Stimulated activated CD4-positive, alpha-beta T cell treated with anti-CD3 and anti-CD28 coated beads, TNF-alpha, amount 100 ng/mL, for 1 hour (primary cell): ENCODE results near the gene GSTM2.
"Not testable (repeated sequence)": the region's sequence is repeated elsewhere in the genome, so short reads cannot be mapped to it uniquely, and the experiment has no call there.

Experiments used
- DNase-seq, 3 donors: peaks; one replicate each; pipeline ENCODE4 v3.0.0-alpha.2; 2020; ENCODE audit warnings: low read depth in 3 of 3, low spot score in 1 of 3

GSTM2 gene

DNA sequence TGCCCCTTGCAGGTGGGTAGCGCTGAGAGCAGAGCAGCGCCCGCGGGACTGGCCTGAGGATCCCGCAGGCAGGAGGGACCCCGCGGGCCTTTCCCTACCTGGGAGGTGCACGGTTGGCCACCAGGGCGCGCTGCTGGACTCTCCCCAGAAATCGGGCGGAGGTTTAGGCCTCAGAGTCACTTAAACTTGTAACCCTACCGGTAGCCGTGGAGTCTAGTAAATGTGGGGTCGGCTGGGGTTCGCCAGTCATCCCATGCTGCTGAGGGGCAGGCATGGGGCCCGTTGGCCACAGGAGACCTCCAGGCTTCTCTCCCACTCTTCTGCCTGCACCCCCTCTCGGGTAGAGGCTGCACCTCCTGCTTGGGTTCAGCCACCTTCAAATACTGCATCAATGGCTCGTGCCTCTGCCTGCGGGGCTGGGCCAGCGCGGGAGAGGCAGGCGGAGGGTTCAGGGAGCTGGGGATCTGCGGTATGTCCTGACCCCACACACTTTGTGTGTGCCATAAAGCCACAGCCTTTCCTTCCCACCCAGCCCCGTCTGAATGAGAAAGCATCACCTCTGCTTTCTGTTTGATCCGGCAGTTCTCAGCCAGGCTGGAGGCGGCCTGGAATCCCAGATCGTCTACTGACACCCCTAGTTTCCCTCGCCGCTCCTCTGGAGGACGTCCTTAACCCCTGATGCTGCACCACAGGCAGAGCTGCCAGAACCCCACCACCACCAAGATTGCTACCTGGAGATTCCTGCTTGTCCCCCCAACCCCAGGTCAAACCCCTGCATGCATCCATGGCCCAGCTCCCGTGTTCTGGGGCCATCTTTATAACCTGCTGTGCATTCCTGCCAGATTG, 24.2 kb upstream of the GSTM2 start:
- peak; percentile 62 to 81 (median 73) for DNase-seq

DNA sequence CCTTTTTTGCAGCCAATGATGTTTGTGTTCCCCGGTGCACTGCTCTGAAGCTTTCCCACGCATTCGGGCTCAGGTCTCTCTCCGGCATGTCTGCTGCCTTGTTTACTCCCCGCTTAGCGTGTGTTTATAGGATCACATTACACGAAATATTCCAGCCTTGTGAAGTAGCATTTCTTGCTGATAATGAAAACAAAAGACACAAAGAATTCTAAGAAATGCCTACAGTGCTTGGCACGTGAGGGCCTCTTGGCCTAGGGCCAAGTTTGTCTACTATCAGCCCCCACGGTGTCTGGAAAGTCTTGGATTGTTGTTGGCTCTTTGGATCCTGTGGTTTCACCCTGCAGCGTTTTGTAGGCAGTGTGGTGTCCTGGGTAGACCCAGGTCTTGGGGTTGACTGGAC, 23.2 kb upstream of the GSTM2 start:
- no peak for DNase-seq

DNA sequence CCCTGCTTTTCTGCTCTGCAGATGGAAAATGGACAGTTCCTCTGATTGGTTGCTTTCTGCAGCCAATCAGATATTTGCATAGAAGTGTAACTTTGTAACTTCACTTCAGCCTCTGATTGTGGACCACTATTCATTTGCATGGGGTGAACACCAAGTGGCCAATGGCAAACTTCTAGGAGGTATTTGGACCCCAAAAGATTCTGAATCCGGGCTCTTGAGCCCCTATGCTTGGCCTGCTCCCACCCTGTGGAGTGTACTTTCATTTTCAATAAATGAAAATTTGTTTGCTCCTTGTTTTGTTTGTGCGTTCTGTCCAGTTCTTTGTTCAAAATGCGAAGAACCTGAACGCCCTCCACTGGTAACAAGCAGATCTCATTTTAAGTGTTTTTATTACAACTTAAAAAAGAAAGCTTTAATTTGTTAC, 18.4 kb upstream of the GSTM2 start:
- no peak for DNase-seq

DNA sequence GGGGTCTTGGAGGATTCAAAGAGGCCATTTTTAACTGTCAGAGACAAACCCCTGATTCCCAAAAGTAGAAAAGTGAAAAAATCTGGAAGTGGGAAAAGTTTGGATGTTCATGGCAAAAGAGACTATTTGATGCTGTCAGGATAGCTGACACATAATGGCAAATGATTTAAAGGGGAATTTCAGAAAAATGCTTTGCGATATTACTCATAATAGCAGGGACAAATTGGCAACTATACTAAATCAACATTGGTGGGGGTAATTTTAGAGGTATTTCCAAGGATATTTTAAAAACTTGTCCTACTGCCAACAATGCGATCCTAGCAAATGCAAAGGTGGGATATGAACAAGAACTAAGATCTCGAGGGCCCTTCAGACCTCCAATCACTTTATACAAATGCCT, 17.2 kb upstream of the GSTM2 start:
- no peak for DNase-seq

DNA sequence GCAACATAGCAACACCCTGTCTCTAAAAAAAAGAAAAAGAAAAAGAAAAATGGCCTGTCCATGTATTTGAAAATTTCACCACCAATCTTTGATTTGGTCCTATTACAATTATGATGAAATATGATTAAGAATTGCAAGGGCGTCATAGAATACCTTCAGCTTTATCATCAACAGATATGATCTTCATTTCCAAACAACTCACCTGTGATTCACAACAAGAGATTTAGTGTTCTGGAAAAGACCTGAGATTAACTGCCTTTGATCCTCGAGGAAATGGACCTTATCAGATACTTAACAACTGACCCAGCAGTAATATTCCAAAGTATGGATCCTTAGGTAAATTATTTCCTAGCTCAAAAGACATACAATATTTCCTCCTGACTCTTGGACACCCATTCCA, 15.5 kb upstream of the GSTM2 start:
- DNase-seq = no peak

DNA sequence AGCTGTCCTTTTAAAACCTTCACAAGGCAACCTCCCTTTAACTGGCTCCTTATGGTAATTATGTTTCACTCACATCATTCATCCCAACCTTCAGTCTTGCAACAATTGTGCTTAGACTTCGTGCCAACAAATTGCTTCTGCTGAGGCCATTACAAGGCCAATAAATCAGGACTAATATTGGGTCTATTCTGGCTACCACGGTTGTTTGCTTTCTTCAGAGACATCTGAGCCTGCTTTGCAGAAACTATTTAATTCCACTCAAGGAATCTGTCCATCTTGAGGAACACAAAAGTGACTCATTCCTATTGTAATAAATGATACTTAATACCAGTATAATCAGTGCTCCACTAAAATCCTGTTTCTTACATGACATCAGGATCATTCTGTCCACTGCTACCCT, 14.6 kb upstream of the GSTM2 start:
- no peak for DNase-seq

DNA sequence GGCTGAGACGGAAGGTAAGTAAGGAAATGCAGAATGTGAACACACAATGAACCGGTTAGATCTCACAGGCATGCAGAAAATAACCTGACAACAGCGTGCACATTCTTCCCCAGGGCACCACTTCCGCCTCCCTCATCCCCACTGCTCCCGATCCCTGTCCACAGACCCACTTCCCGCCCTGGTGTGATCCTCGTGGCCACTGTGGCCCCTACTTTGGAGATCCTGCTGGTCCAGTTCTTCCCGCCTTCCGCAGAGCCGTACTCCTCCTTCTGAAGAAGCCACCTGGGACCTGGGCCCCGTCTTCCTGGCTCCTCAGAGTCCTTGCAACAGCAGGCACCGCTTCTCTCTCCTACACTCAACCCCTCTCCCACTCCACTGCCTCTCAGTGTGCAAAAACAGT, 13.3 kb upstream of the GSTM2 start:
- DNase-seq = no peak

DNA sequence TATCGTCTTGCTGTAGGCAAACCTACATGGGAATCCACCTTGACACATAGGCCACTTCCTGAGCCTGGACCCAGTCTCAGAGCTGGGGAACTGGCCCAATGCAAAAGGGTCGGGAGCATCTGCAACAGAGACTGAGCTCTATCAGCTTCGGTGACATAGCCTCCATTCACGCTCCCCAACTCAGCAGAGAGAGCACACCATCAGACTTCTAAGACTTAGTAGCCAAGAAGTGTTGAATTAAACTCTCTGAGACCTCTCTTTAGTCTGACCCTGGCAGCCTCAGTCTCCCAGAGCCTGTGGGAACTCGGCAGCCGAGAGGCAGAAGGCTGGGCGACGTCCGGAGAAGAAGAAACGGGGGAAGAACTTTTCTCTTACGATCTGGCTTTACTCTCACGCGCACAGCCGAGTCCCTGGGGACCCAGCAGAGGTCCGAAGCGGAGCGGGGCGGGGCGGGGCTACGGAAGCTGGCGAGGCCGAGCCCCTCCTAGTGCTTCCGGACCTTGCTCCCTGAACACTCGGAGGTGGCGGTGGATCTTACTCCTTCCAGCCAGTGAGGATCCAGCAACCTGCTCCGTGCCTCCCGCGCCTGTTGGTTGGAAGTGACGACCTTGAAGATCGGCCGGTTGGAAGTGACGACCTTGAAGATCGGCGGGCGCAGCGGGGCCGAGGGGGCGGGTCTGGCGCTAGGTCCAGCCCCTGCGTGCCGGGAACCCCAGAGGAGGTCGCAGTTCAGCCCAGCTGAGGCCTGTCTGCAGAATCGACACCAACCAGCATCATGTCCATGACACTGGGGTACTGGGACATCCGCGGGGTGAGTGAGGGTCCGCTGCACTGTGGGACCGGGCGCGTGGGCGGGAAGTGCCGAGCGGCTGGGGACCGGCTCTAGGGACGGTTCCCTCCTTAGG, 12.0 kb upstream of the GSTM2 start, which contains the start of gene GSTM4:
Gene GSTM4, plus strand, starts transcription at position 485 of the 905 bp plus-strand sequence. Its CDS starts 291 bp downstream, at position 776.
- DNase-seq = peak in 2 of 3 donors; percentile 8 to 54

DNA sequence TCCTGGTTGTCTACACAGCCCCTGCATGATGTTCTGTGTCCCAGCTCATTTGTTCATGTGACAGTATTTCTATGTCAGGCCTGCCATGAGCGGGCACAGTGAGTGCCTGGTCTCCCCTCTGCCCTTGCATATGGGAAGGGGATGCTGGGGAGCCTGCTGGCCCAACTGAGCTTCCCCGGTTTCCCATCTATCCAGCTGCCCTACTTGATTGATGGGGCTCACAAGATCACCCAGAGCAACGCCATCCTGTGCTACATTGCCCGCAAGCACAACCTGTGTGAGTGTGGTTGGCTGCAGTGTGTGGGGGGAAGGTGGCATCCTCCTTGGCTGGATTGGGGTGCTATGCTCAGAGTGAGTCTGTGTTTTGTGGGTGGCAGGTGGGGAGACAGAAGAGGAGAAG, 10.5 kb upstream of the GSTM2 start:
- DNase-seq = no peak

DNA sequence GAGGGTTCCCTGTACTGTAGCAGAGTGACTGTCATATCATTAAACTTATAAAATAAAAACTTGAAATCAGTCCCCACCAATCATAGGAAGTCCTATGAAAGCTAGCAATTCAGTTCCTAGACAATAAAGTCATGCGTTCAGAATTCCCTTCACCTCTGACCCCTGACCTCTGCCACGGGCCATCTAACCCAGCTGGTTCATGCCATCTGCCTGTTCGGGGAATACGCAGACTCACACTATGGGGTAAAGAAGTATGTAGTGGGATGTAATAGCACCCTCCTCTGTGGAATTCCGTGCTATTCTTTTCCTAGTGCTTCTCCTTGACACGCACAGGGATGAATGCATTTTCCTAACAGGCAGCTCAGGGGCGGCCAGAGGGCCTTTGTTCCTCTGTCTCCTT, 9.9 kb upstream of the GSTM2 start:
- DNase-seq = no peak

DNA sequence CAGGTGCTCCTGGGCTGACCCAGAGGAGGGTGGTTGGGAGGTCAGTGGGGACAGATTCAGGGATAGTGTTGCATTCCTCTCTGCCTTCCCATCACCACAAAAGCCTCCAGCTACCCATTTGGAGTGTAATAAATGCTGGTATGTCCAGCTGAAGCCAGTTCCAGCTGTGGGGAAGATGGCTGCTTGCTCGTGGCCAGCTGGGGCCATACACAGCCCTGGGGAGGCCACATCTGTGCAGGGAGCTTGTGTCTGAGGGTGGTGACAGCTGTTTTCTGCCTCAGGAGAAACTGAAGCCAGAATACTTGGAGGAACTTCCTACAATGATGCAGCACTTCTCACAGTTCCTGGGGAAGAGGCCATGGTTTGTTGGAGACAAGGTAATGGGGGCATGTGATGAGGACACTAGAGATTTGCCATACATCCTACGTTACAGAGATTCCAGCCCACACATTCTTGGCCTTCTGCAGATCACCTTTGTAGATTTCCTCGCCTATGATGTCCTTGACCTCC, 9.3 kb upstream of the GSTM2 start:
- DNase-seq = no peak

DNA sequence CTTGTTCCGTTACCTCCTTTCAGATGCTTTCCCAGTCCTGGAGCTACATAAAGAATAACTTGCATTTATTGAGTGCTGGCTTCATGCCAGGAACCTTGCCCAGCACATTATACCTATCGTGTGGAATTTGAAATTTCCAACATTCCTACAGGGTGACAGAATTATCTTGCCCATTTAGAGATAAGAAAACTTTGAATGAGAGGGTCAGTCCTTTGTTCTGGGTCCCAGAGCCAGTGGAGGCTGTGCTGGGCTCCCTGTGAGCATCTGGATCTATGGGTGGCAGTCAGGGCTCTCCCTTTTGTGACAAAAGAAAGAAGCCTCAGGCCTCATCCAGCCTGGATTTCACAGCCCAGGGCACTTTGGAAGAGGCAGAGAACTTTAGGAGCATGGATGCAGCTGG, 8.7 kb upstream of the GSTM2 start:
- DNase-seq = no peak

DNA sequence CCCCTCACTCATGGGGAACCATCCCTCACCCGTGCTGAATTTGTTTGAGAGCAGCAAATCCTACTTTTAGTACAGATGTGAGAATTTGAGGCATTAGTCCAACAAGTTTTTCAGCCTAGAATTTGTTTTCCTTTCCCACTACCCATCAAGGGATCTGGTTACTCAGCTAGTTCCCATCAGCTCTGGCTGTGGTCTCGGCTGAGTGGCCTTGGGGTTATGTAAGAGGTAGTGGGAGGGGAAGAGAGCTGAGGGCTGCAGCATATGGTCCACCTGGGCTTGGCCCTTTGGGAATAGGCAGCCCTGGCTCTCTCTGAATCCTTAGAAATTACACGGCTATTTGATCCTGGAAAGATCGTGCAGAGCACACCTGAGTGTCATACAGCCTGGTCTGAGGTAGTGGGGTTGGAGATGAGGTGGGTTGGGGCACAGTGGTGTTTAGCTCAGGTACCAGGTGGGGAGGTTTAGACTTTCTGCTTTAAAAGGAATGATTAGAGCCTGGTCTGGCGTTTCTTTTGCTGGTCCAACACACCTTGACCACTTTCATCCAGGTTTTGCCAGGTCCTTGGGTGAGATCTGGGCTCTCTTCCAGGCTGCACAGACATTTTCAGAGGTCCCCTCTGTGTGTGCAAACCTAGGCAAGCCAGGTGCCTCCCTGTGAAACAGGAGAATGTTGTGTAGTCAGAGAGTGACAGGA, 7.7 kb upstream of the GSTM2 start:
- DNase-seq = no peak

DNA sequence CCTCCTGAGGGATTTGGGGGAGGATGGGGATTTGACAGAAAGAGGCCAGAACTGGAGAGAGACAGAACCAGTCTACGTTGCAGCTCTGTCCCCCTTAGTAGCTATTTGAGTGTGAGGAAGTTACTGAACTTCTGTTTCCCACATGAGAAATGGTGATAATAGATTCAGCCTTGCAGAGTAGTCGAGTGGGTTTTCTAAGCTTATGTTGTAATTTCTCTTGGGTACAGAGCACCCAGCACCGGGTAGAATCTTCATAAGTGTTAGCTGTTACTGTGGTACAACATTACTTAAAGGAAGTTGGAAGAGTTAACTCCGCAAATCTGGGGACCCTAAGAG, 7.2 kb upstream of the GSTM2 start:
- DNase-seq = not testable (repeated sequence)

DNA sequence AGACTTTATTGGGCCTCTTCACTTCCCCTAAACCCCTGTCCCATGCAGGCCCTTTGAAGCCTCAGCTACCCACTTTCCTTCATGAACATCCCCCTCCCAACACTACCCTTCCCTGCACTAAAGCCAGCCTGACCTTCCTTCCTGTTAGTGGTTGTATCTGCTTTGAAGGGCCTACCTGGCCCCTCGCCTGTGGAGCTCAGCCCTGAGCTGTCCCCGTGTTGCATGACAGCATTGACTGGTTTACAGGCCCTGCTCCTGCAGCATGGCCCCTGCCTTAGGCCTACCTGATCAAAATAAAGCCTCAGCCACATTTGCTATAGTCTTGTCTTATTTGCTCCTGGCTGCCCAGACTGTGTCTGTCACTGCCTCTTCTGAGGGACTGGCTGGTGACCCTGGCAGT, 6.5 kb upstream of the GSTM2 start:
- no peak for DNase-seq

DNA sequence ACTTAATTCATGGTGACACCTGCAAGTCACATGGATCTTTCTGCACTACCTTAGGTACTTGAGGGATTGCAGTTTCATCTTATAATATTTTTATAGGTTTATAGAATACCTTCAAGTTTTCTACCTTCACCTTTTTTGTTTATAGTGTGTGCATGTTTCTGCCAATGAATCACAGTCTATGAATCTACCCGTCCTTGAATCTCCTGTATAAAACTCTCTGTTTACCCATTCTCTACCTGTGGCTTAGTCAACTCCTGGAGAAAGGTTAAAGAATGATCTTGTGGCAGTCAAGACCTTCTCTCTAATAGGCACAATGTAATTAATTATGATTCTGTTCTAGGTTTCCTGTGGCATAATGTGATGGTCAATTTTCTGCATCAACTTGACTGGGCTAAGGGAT, 3.2 kb upstream of the GSTM2 start:
- DNase-seq = no peak

DNA sequence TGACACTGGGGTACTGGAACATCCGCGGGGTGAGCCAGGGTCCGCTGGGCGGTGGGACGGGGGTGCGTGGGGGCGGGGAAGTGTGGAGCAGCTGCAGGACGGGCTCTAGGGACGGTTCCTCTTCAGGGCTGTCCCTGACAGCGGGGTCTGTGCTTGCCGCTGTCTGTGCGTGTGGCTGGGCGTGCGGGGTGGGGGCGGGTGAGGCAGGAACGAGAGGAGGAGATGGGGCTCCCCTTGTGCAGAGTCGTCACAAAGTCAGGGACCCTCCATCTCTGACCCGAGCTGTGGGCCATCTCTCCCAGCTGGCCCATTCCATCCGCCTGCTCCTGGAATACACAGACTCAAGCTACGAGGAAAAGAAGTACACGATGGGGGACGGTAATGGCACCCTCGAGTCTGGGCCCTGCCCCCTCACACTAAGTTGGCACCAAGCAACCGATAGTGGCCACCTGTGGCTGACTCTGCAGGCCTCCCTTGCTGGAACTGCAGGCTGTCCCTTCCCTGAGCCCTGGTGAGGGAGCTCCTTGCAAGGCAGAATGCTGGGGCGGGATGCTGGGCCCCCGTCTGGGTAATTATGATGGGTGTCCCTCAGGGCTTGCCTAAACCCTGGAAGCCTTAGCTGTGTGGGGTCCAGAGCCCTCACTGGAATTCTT, 392 bp downstream of the GSTM2 start:
- no peak for DNase-seq

DNA sequence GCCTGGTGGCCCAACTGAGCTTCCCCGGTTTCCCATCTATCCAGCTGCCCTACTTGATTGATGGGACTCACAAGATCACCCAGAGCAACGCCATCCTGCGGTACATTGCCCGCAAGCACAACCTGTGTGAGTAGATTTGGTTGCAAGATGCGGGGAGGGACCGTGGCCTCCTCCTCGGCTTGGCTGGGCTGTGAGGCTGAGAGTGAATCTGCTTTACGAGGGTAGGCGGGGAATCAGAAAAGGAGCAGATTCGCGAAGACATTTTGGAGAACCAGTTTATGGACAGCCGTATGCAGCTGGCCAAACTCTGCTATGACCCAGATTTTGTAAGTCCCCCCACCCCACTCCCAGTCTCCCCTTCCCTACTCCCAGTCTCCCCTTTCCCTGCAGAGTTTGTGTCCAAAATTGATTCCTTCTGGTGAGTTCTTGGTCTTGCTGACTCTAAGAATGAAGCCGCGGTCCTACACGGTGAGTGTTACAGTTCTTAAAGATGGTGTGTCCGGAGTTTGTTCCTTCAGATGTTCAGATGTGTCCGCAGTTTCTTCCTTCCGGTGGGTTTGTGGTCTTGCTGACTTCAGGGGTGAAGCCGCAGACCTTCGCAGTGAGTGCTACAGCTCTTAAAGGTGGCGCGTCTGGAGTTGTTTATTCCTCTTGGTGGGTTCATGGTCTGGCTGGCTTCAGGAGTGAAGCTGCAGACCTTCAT, 1.5 kb downstream of the GSTM2 start:
- no peak for DNase-seq

DNA sequence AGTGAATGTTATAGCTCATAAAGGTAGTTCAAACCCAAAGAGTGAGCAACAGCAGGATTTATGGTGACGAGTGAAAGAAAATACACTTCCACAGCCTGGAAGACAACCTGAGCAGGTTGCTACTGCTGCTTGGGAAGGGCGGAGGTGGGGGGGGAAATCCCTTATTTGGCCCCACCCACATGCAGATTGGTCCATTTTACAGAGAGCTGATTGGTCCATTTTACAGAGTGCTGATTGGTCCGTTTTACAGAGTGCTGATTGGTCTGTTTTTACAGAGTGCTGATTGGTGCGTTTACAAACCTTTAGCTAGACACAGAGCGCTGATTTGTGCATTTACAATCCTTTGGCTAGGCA, 2.1 kb downstream of the GSTM2 start:
- not testable (repeated sequence) for DNase-seq

DNA sequence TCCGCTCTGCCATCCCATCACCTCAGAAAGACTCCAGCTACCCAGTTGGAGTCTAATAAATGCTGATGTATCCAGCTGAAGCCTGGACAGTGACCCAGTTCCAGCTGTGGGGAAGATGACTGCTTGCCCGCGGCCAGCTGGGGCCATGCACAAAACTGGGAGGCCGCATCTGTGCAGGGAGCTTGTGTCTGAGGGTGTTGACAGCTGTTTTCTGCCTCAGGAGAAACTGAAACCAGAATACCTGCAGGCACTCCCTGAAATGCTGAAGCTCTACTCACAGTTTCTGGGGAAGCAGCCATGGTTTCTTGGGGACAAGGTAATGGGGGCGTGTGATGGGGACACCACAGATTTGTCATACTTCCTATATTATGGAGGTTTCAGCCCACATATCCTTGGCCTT, 3.2 kb downstream of the GSTM2 start:
- DNase-seq = no peak
